ENCODE results near the gene DAW1. TPM values are rescaled to one million over a fixed set of nuclear protein-coding genes. Genes with fewer than 3 reads are reported as not detected.

The DAW1 gene
- total RNA-seq, 2 experiments from 2014 or later: not detected

DNA sequence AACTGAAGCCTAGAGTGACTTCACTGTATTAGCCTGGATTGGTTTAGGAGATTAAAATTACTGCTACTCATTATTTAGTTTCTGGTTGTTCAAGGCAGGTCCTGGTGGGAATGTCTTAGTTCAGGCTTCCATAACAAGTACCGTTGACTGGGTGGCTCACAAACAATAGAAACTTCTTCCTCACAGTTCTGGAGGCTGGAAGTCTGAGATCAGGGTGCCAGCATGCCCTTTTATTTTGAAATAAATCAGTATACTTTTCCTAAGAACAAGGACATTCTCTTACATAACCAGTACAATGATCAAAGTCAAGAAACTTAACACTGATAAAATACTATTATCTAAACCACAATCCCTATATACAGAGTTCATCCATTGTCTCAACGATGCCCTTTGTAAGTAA, 4.0 kb upstream of the DAW1 start:
- Mint-ChIP-seq H3K4me3 (no peak overlapping the region), H3K4me1 (no peaks in the 10 kb centered on the region), H3K36me3 (ENCODE audit: low read depth) (no peaks in the 10 kb centered on the region), H3K27me3 (peaks cover 10% of the 10 kb centered on the region), H3K9me3 (no peaks in the 10 kb centered on the region), H3K27ac (no peak overlapping the region)
- no peak for DNase-seq
- ChIA-PET POLR2A (no interaction called here), CTCF (no interaction called here)

DNA sequence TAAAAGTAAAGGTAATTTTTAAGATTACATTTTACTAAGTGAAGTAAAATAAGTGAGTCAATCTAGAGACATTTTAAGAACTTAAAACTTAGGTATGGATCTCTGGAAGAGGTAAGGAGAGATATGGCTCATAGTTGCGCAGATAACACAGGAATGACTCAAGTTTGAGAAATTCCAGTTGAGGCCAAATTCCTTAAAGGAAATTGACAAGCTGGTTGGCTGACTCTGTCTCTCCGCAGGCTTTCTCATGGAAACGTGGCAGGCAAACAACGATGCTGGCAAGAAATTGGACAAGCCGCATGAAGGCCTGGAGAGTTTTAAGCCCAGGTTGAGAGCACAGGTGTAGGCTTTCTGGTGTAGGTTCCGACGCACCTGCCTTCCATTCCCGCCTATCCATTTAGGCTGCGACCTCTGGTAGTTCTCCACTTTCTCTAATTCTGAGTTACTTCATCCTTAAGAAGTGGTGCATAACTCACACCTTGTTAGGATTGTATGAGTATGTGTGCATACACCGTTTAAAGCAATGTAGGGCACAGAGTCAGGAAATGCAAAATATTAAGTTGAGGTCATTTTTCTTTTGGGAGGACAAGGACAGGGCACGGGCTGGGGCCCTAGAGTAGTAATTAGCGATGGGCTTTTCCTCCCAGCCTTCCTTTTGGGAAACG, 589 bp upstream of the DAW1 start:
- no peaks in the 10 kb centered on the region for H3K4me1 Mint-ChIP-seq
- DNase-seq: no peak
- no peak overlapping the region for H3K27ac Mint-ChIP-seq
- ChIA-PET CTCF (interaction anchor here (1.5 kb wide), 1 partner anchor 8 kb away, joined by 6 read pairs; no protein-coding TSS in a partner anchor), POLR2A (no interaction called here)
- no peaks in the 10 kb centered on the region for H3K9me3 Mint-ChIP-seq
- no peaks in the 10 kb centered on the region for H3K36me3 Mint-ChIP-seq (ENCODE audit: low read depth)
- no peak overlapping the region for H3K4me3 Mint-ChIP-seq
- peaks cover 18% of the 10 kb centered on the region for H3K27me3 Mint-ChIP-seq

DNA sequence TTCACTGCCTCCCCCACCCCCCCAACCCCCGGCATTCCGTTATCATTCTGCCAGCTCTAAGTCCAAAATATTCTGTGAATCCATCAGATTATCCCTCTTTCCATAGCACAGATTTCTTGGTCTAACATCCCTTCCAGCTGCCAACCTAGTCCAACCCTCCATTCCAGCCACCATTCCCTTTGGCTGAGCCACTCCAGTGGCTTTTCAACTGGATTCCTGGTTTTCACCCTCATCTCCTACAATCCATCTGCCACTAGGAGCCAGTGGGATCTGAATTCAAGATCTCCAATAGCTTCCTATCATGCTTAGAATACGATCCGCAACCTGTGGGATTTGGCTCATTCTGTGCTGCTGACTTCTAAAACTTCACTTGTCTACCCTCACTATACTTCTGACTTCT, 1.2 kb downstream of the DAW1 start:
- no peak overlapping the region for H3K4me3 Mint-ChIP-seq
- peaks cover 18% of the 10 kb centered on the region for H3K27me3 Mint-ChIP-seq
- H3K9me3 Mint-ChIP-seq: no peaks in the 10 kb centered on the region
- H3K36me3 Mint-ChIP-seq (ENCODE audit: low read depth): no peaks in the 10 kb centered on the region
- H3K4me1 Mint-ChIP-seq: no peaks in the 10 kb centered on the region
- no peak overlapping the region for H3K27ac Mint-ChIP-seq
- POLR2A ChIA-PET: no interaction called here
- no peak for DNase-seq
- CTCF ChIA-PET: interaction anchor here (1.2 to 1.4 kb wide), 2 partner anchors 11 to 17 kb away, joined by 4 read pairs; no protein-coding TSS in a partner anchor

DNA sequence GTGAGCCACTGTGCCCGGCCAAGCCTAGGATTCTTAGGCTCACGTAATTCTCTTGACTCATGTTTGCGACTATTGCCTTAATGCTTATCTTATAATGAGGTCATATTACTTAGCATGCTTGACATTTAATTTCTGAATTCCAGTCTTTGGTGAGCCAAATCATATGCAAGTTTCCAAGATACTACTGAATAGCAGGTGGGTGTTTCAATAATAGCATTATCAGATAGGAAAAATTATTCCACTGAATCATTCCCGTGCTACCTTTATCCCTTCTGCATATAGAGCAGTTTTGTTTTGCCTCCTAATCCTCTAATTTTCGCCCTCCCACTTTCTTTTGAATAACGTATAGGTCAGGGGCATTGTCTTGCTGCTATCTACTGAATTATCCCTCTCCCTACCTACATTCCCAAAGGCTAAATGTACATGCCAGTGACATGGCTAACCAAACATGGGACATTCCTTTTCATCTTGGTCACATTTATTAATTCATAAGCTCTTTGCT, 4.9 kb downstream of the DAW1 start:
- Mint-ChIP-seq H3K4me3 (no peak overlapping the region), H3K27me3 (peaks cover 20% of the 10 kb centered on the region), H3K36me3 (ENCODE audit: low read depth) (no peaks in the 10 kb centered on the region), H3K27ac (no peak overlapping the region), H3K9me3 (no peaks in the 10 kb centered on the region), H3K4me1 (no peaks in the 10 kb centered on the region)
- POLR2A ChIA-PET: no interaction called here
- DNase-seq: no peak
- CTCF ChIA-PET: no interaction called here

DNA sequence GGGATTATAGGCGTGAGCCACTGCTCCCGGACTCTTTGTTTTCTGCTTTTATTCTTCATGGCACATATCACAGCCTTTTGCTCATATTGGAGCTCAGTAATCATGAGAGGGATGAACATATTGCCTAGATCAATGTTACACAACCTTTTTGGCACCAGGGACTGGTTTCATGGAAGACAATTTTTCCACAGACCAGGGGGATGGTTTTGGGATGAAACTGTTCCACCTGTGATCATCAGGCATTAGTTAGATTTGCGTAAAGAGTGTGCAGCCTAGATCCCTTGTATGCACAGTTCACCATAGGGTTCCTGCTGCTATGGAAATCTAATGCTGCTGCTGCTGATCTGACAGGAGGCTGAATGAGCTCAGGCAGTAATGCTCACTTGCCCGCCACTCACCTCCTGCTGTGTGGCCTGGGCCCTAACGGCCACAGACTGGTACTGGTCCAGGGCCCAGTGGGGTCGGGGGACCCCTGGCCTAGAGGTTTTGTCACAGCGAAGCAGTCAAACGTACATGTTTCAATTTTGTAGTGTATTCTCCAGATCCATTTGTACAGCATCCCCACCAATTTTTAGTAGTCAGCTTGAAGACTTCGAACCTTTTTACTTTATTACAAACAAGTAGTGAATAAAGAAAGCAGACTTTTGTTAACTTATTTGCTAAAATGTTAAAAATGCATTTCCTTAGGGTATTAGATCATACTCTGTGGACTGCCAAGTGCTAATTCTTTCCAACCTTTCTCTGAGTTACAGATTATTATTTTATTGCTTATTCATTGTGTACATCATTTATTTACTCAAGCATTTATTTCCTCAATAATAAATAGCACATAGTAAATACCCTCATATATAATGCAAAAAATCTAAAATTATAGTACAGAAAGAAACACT, 6.2 kb downstream of the DAW1 start:
- Mint-ChIP-seq H3K36me3 (ENCODE audit: low read depth) (no peaks in the 10 kb centered on the region), H3K4me3 (no peak overlapping the region), H3K27ac (no peak overlapping the region), H3K27me3 (peaks cover 20% of the 10 kb centered on the region), H3K9me3 (no peaks in the 10 kb centered on the region), H3K4me1 (no peaks in the 10 kb centered on the region)
- POLR2A ChIA-PET: no interaction called here
- DNase-seq: no peak
- CTCF ChIA-PET: interaction anchor here (1.0 to 1.1 kb wide), 3 partner anchors 12 to 104 kb away, joined by 3 to 4 read pairs (median 3); no protein-coding TSS in a partner anchor

DNA sequence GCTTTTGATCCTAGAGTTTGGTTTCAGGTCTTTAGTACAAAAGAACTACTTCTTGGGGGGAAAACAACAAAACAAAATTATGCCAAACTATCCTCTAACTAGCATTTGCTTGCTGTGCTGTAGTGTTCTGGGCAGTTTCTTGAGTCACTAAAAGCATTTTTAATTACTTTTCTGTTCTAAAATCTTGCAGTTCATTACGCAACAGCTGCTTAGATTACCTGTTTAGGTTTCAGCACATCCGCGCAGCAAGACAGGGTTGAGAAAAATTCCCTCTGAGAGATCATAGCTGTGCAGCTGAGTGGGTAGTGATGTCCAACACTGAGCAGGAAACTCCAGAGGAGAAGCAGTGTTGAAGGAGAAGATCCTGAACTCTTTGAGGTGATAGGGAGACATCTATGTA, 9.0 kb downstream of the DAW1 start:
- POLR2A ChIA-PET: no interaction called here
- Mint-ChIP-seq H3K4me3 (no peak overlapping the region), H3K27me3 (peaks cover 9% of the 10 kb centered on the region), H3K4me1 (no peaks in the 10 kb centered on the region), H3K27ac (no peak overlapping the region), H3K9me3 (no peaks in the 10 kb centered on the region), H3K36me3 (ENCODE audit: low read depth) (no peaks in the 10 kb centered on the region)
- CTCF ChIA-PET: interaction anchor here (0.6 kb wide), 1 partner anchor 1875 kb away, joined by 4 read pairs; no protein-coding TSS in a partner anchor
- DNase-seq: no peak

DNA sequence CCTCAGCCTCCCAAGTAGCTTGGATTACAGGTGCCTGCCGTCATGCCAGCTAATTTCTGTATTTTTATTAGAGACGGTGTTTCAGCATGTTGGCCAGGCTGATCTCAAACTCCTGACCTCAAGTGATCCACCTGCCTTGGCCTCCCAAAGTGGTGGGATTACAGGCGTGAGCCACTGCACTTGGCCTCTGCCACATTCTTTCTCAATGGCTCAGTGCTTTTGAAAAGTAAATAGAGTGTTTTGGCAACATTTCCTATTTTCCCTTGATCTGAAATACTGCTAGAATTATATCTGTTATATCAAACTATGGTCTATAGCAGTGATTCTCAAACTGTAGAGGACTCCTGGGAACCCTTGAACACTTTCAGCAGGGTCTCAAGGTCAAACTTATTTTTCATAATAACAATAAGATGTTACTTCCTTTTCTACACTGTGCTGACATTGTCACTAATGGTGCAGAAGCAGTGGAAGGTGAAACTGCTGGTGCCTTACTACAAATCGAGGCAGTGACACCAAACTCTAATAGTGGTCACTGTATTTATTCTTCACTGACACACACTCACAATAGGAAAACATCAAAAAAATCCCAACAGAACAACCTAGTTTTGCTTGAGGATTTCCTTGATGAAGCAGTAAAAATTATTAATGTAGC, 10.6 kb downstream of the DAW1 start:
- H3K27me3 Mint-ChIP-seq: peaks cover 9% of the 10 kb centered on the region
- H3K36me3 Mint-ChIP-seq (ENCODE audit: low read depth): no peaks in the 10 kb centered on the region
- no peaks in the 10 kb centered on the region for H3K4me1 Mint-ChIP-seq
- H3K27ac Mint-ChIP-seq: no peak overlapping the region
- no peaks in the 10 kb centered on the region for H3K9me3 Mint-ChIP-seq
- ChIA-PET CTCF (no interaction called here), POLR2A (no interaction called here)
- H3K4me3 Mint-ChIP-seq: no peak overlapping the region
- no peak for DNase-seq

DNA sequence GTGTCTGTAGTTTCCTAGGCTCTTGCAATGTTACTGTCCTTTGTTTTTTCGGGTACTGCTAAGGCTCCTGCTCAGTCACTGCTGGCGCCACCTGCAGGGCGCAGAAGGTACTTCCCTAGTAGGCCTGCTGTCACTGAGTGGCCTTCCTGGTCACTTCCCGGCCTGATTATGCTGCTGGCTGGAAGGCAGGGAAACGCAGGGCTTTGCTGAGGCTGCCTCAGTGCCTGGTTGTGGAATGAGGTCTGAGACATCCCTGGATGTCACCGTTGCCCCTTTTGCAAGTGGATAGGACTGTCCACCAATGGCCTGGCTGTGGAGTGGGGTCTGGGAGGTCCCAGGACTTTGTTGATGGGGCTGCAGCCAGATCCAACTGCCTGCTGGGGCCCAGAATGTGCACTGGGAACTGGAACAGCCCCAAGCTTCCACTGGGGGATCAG, 13.1 kb downstream of the DAW1 start:
- H3K27me3 Mint-ChIP-seq: peaks cover 12% of the 10 kb centered on the region
- peak; percentile 50 for DNase-seq
- H3K9me3 Mint-ChIP-seq: no peaks in the 10 kb centered on the region
- no peaks in the 10 kb centered on the region for H3K36me3 Mint-ChIP-seq (ENCODE audit: low read depth)
- no peaks in the 10 kb centered on the region for H3K4me1 Mint-ChIP-seq
- ChIA-PET CTCF (no interaction called here), POLR2A (no interaction called here)
- H3K27ac Mint-ChIP-seq: no peak overlapping the region
- no peak overlapping the region for H3K4me3 Mint-ChIP-seq

DNA sequence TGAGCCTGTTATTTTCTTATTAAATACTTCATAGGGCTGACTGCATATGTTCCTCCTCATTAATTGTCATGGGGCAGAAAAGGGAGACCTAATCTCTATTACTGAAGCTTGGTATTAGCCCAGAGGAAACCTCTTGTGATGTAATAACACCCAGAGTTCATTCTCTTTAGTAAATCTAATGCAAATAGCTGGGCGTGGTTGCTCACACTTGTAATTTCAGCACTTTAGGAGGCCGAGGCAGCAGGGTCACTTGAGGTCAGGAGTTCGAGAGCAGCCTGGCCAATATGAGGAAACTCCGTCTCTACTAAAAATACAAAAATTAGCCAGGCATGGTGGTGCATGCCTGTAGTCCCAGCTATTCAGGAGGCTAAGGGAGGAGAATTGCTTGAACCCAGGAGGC, 14.7 kb downstream of the DAW1 start:
- no peak overlapping the region for H3K27ac Mint-ChIP-seq
- ChIA-PET POLR2A (no interaction called here), CTCF (no interaction called here)
- peaks cover 5% of the 10 kb centered on the region for H3K27me3 Mint-ChIP-seq
- no peak for DNase-seq
- H3K4me1 Mint-ChIP-seq: no peaks in the 10 kb centered on the region
- no peaks in the 10 kb centered on the region for H3K9me3 Mint-ChIP-seq
- H3K4me3 Mint-ChIP-seq: no peak overlapping the region
- no peaks in the 10 kb centered on the region for H3K36me3 Mint-ChIP-seq (ENCODE audit: low read depth)

DNA sequence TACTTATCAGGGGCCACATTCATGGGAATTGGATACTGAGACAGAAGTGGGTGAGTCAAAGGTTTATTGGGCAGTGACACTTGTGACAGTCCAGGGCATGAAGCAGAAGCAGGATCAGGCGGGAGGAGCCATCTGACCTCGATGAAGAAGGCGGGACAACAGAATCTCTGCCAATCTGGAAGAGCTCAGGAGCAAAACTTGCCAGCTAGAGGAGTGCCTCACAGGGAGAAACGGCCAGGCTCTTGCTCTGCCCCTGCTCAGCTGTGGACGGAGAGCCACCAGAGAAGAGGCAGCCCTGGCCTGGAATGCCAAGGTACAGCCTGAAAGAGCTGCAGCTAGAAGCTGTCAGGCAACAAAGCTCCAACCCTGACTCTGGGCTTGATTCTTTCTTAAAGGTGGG, 16.9 kb downstream of the DAW1 start:
- Mint-ChIP-seq H3K27me3 (peaks cover 2% of the 10 kb centered on the region), H3K4me1 (no peaks in the 10 kb centered on the region), H3K4me3 (no peak overlapping the region), H3K9me3 (no peaks in the 10 kb centered on the region), H3K36me3 (ENCODE audit: low read depth) (no peaks in the 10 kb centered on the region), H3K27ac (no peak overlapping the region)
- no peak for DNase-seq
- ChIA-PET CTCF (no interaction called here), POLR2A (no interaction called here)

DNA sequence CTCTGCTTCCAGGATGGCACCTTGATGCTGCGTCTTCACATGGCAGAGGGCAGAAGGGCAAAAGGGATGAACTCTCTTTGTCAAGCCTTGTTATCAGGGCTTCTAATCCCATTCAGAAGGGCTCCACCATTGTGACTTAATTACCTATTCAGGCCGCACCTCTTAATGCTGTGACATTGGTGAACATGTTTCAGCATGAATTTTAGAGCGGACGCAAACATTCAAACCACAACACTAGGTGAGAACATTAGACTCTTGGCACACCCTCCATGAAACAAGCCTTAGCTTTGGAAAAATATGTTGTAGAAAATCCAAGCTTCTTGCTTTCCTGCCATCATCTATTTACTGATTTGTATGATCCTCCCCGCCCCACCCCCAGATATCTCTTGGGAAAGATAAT, 17.9 kb downstream of the DAW1 start:
- H3K36me3 Mint-ChIP-seq (ENCODE audit: low read depth): no peaks in the 10 kb centered on the region
- CTCF ChIA-PET: interaction anchor here (1.1 kb wide), 1 partner anchor 11 kb away, joined by 4 read pairs; no protein-coding TSS in a partner anchor
- POLR2A ChIA-PET: no interaction called here
- no peaks in the 10 kb centered on the region for H3K9me3 Mint-ChIP-seq
- DNase-seq: no peak
- H3K4me3 Mint-ChIP-seq: no peak overlapping the region
- peaks cover 2% of the 10 kb centered on the region for H3K27me3 Mint-ChIP-seq
- no peaks in the 10 kb centered on the region for H3K4me1 Mint-ChIP-seq
- no peak overlapping the region for H3K27ac Mint-ChIP-seq

DNA sequence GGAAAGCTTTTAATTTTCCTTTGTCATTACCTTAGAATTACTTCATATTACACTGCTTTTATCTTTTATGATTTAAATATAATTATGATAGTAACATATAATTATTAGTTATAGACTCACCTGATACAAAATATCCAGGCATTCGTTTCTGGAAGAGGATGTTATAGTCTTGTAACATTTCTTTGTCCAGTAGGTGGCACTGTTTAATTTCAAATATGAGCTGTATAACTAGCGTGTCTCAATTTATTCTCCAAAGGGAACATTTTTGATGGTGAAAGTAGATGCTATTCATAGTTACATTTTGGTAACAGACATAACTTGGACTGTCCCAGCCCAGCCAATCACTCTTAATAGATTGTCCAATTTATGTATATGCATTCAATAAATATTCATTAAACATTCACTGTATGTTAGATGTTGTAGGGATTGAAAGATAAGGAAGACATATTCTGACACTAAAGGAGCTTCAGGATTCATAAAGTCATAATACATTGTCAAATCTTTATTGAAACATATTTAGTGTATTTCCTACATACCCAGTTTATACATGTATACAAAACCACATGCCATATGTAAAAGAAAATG, 19.2 kb downstream of the DAW1 start:
- DNase-seq: no peak
- no peak overlapping the region for H3K27ac Mint-ChIP-seq
- no peaks in the 10 kb centered on the region for H3K9me3 Mint-ChIP-seq
- H3K4me1 Mint-ChIP-seq: no peaks in the 10 kb centered on the region
- ChIA-PET CTCF (interaction anchor here (0.6 to 1.1 kb wide), 3 partner anchors 13 to 1696 kb away, joined by 3 to 4 read pairs (median 4); no protein-coding TSS in a partner anchor), POLR2A (no interaction called here)
- H3K4me3 Mint-ChIP-seq: no peak overlapping the region
- peaks cover 4% of the 10 kb centered on the region for H3K27me3 Mint-ChIP-seq
- H3K36me3 Mint-ChIP-seq (ENCODE audit: low read depth): no peaks in the 10 kb centered on the region

All from activated CD4-positive, alpha-beta T cell treated with anti-CD3 and anti-CD28 coated beads, Interleukin-2, amount 10 ng/mL, durations not matched to agents 7 days and 5 days (primary cell).